HG03442 (cell line): ENCODE results near the gene HSD3B2.

Experiments used
- ATAC-seq: cut with Tn5 transposase; IDR thresholded peaks from one replicate; pipeline ENCODE4 v1.9.1; 2021; ENCODE audit warnings: mild to moderate bottlenecking, moderate library complexity; ENCODE audit not compliant: unreplicated experiment

Gene HSD3B2

GRCh38 chr1:119451158-119451557, 36.2 kb downstream of the HSD3B2 start:
- no peak for ATAC-seq

GRCh38 chr1:119452091-119452490, 37.1 kb downstream of the HSD3B2 start:
- no peak for ATAC-seq

DNA sequence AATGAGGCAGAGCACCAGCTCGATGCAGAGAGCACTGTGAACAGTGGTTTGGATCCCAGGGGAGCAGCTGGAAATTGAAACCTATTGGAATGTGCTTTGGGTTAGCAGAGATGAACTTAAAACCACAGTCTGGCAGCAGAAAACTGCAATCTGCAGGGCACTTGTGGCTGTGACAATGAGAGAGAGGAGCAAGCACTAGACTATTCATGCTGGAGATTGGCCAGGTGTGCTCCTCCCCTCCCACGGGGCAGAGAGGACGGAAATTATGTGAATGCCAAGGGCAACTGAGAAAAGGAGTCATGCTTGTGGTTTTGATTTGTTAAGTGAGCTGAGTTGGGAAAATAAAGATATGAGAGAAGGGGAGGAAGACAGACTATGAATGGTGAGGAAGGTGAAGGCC, 38.1 kb downstream of the HSD3B2 start:
- ATAC-seq = no peak

- no peak for ATAC-seq
These were observed 48.0 kb downstream of the HSD3B2 start for GRCh38 chr1:119462964-119463363.

DNA sequence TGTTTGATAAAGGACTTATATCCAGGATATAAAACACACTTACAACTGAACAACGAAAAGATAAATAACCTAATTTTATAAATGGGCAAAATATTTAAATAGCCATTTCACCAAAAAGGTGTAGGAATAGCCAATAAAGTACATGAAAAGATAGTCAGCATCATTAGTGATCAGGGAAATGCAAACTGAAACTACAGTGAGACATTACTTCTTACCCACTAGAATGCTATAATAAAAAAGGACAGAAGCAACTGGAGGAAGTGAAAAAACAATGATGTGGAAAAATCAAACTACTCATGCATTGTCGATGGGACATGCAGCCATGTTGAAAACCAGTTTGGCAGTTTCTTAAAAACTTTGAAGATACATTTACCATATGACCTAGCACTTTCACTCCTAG, 48.6 kb downstream of the HSD3B2 start:
- no peak for ATAC-seq

- no peak for ATAC-seq
These were observed 51.5 kb downstream of the HSD3B2 start for GRCh38 chr1:119466445-119466844.

DNA sequence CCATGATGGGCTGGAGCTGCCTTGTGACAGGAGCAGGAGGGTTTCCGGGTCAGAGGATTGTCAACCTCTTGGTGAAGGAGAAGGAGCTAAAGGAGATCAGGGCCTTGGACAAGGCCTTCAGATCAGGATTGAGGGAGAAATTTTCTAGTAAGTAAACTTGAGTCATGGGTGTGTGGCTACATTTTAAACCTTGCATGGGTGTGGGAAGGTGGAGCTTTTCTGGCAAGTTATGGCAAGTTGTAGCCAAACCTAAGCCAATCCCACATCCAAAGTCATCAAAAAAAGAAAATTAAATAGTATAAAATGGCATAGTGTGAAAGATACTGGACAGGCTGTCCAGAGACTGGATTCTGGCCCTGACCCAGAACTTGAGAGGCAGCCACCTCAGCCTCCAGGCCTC, 52.3 kb downstream of the HSD3B2 start:
- ATAC-seq = no peak

GRCh38 chr1:119467857-119468668, 53.1 kb downstream of the HSD3B2 start:
- ATAC-seq = no peak

GRCh38 chr1:119469741-119470140, 54.8 kb downstream of the HSD3B2 start:
- no peak for ATAC-seq

- no peak for ATAC-seq
These were observed 55.4 kb downstream of the HSD3B2 start for GRCh38 chr1:119470377-119470776.

GRCh38 chr1:119470958-119471357, 56.0 kb downstream of the HSD3B2 start:
- ATAC-seq = no peak

DNA sequence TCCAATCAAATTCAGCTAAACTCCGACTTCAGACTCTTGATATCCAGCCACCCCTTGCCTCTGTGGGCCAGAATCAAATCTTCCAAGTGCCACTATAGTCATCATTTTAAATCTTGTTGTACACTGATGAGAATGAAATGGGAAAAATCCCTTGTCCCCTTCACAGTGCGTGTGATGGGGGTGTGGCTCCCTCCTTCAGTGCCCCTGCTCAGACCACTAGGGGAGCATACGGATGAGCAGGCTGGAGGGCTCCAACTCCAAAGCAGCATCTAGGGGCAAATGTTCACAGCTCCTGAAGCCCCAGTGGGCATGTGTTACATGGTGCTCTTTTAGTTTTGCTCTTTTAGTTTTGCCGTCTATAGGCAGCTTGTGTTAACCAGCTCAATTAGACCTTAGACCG, 56.6 kb downstream of the HSD3B2 start:
- ATAC-seq = no peak

DNA sequence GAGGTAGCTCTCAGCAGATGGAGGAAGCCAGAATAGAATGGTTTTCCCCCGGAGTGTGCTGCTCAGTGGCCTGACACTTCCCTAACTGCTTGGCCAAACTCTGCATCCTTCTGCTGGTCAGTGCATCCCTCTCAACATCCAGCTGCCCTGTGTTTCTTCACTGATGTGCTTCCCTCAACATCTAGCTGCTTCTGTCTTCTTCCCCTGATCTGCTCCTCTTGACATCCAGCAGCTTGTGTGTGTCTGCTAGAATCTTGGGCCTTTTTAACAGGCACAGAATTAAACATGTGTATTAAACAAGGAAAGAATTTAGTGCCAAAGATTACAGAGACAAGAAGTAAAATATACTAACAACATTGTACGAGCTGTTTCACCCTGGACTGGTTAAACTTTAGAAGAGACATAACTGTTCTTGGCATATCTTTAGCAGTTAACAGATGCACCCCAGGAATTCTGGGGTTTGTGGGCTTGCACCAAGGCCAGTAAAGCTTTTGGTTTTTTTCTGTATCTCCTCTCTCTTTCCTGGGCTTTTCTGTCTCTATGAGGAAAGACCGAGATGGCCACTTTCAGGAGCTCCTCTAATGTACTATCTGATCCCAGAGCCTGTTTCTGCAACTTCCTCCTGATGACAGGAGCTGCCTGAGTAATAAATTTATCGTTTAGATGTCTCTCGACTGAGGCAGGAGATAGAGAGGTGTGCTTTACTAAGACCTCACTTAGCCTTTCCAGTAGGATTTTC, 57.3 kb downstream of the HSD3B2 start:
- no peak for ATAC-seq
